Uterus (tissue), 2 donors: ENCODE data around the gene GNG8.

Experiments
- CTCF ChIP-seq, 4 experiments: fragments of 200-600 bp in 2 of 4; fragments of 450-650 bp in 2 of 4; sonication (generic) in 2 of 4; IDR thresholded peaks; one replicate each; pipeline ENCODE4 v1.5.1; 2016 to 2019; ENCODE audit warnings: antibody characterized with exemption in 4 of 4, mild to moderate bottlenecking in 2 of 4, moderate library complexity in 1 of 4
- POLR2A ChIP-seq, 2 donors: fragments of 450-650 bp; IDR thresholded peaks; one replicate each; pipeline ENCODE4 v1.6.1; 2016; ENCODE audit warnings: antibody characterized with exemption in 2 of 2, mild to moderate bottlenecking in 1 of 2, moderate library complexity in 1 of 2

GRCh38 chr19:46639358-46640182, 3.6 kb upstream of the GNG8 start:
- TF ChIP-seq CTCF (IDR thresholded peaks at IDR 0.05) (peak in 1 of 4 experiments; percentile 2), POLR2A (IDR thresholded peaks at IDR 0.05) (peak; percentile 27 to 54)
